ENCODE results near the gene SPATA13.

The SPATA13 gene

GRCh38 chr13:24225930-24226329, 65.4 kb downstream of the SPATA13 start:
- no peak for DNase-seq

- DNase-seq: no peak
Measured at GRCh38 chr13:24226762-24227161, 66.2 kb downstream of the SPATA13 start.

- peak; percentile 34 for DNase-seq
Measured at GRCh38 chr13:24228852-24229458, 68.4 kb downstream of the SPATA13 start.

GRCh38 chr13:24230428-24231072, 70.0 kb downstream of the SPATA13 start:
- no peak for DNase-seq

- no peak for DNase-seq
Measured at GRCh38 chr13:24231377-24231776, 70.9 kb downstream of the SPATA13 start.

- DNase-seq: no peak
Measured at GRCh38 chr13:24232037-24232436, 71.5 kb downstream of the SPATA13 start.

- no peak for DNase-seq
Measured at GRCh38 chr13:24232474-24232873, 72.0 kb downstream of the SPATA13 start.

GRCh38 chr13:24233351-24233901, 72.9 kb downstream of the SPATA13 start:
- no peak for DNase-seq

GRCh38 chr13:24234200-24234915, 73.8 kb downstream of the SPATA13 start:
- DNase-seq: no peak

- DNase-seq: no peak
Measured at GRCh38 chr13:24237356-24237755, 76.8 kb downstream of the SPATA13 start.

GRCh38 chr13:24241336-24241735, 80.8 kb downstream of the SPATA13 start:
- DNase-seq: no peak

GRCh38 chr13:24242100-24242499, 81.6 kb downstream of the SPATA13 start:
- no peak for DNase-seq

- no peak for DNase-seq
Measured at GRCh38 chr13:24243302-24243701, 82.8 kb downstream of the SPATA13 start.

GRCh38 chr13:24244802-24245201, 84.3 kb downstream of the SPATA13 start:
- no peak for DNase-seq

- no peak for DNase-seq
Measured at GRCh38 chr13:24247016-24247415, 86.5 kb downstream of the SPATA13 start.

- no peak for DNase-seq
Measured at GRCh38 chr13:24249624-24250023, 89.1 kb downstream of the SPATA13 start.

GRCh38 chr13:24250376-24251057, 90.0 kb downstream of the SPATA13 start:
- DNase-seq: no peak

GRCh38 chr13:24251525-24251924, 91.0 kb downstream of the SPATA13 start:
- DNase-seq: no peak

- DNase-seq: no peak
Measured at GRCh38 chr13:24252136-24252535, 91.6 kb downstream of the SPATA13 start.

GRCh38 chr13:24253520-24254145, 93.1 kb downstream of the SPATA13 start:
- no peak for DNase-seq

GRCh38 chr13:24254146-24254841, 93.8 kb downstream of the SPATA13 start:
- DNase-seq: no peak

GRCh38 chr13:24257497-24257896, 97.0 kb downstream of the SPATA13 start:
- DNase-seq: no peak
